ENCODE measurements around the gene LEO1.

- TF ChIP-seq POLR2A (IDR thresholded peaks at IDR 0.05; ENCODE audit: low read depth, low read length) (no peak), TAF1 (IDR thresholded peaks at IDR 0.05; ENCODE audit: borderline replicate concordance, low read depth, low read length) (no peak)
These were observed 33.2 kb upstream of the LEO1 start for GRCh38 chr15:52004806-52005205.

All from GM12892 (cell line).